Spinal cord (tissue), 10 donors: Measurements from ENCODE around the gene SMARCC1. TPM values are rescaled to one million over a fixed set of nuclear protein-coding genes. Genes with fewer than 3 reads are reported as not detected.

ENCODE experiments used
- DNase-seq, 6 donors: peaks; one replicate each; pipeline versions ENCODE4 v3.0.0 to v3.0.0-alpha.2; 2013 to 2015; ENCODE audit warnings: low spot score in 6 of 6, low read depth in 4 of 6
- H3K27ac ChIP-seq: one replicate; pipeline ENCODE4 v1.5.1; 2013; ENCODE audit warnings: low read depth, low read length, control low read depth
- H3K27me3 ChIP-seq: one replicate; pipeline ENCODE4 v1.6.1; 2013; ENCODE audit warnings: low read length; ENCODE audit not compliant: control insufficient read depth, insufficient read depth
- H3K36me3 ChIP-seq: one replicate; pipeline ENCODE4 v1.6.1; 2013; ENCODE audit warnings: low read length; ENCODE audit not compliant: control insufficient read depth, insufficient read depth
- H3K4me1 ChIP-seq: one replicate; pipeline ENCODE4 v1.6.1; 2013; ENCODE audit warnings: low read length; ENCODE audit not compliant: control insufficient read depth, insufficient read depth
- H3K4me3 ChIP-seq: one replicate; pipeline ENCODE4 v1.5.1; 2013; ENCODE audit warnings: low read depth, low read length, control low read depth
- H3K9me3 ChIP-seq: one replicate; pipeline ENCODE4 v1.6.1; 2013; ENCODE audit warnings: low read length; ENCODE audit not compliant: control insufficient read depth, insufficient read depth
- WGBS: methylation state at CpG from one replicate; pipeline ENCODE4 v1.1.5; 2013; ENCODE audit warnings: missing lambda C conversion rate; ENCODE audit not compliant: insufficient coverage; 5-methylcytosine and 5-hydroxymethylcytosine counted together
- polyA plus RNA-seq, 2 donors: library from polyadenylated mRNA; unstranded; fragments of 120-200 nt; gene quantifications; one replicate each; pipeline ENCODE4 v1.2.1, GENCODE V29; 2013; ENCODE audit not compliant: insufficient read length in 2 of 2
- total RNA-seq, 2 donors: library from RNA; depleted of rRNA in 1 of 2; stranded (reverse); fragments of 120-200 nt in 1 of 2; fragments of >200 nt in 1 of 2; gene quantifications; one replicate each; pipeline versions ENCODE4 v1.2.3 to v1.2.4, GENCODE V29; 2013 to 2014
- donor health status: healthy.

SMARCC1 gene
- total and polyA plus RNA-seq, 4 donors = 32.3 to 48.5 (median 37.7) TPM

DNA sequence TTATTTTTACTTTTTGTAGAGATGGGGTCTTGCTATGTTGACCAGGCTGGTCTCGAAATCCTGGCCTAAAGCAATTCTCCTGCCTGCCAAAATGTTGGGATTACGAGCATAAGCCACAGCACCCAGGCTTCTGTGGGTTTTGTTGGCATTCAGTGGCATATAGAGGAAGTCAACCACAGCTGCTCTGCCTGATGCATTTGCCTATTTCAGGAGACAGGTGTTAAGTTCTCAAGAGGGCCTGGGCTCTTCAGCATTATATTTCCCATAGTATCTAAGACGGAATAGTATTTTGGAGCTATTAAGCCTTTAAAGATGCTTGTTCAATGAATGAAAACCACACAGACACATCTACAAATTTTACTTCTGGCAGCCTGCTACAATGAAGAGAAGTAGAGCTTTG lies 129.6 kb downstream of the SMARCC1 start:
- H3K4me1 ChIP-seq = no peaks in the 10 kb centered on the region

DNA sequence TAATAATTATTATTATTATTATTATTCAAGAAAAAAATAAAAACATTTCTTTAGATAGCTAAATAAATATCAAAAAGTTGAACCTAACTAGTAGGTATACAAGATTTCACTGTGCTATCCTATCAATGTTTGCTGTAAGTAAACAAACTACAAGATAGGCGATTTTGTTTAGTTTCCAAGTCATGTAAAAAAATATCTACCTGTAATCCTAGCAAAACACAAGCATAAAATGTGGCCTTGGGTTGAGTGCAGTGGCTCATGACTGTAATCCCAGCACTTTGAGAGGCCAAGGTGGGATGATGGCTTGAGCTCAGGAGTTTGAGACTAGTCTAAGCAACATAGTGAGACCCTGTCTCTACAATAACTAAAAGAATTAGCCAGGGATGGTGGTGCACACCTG lies 131.4 kb downstream of the SMARCC1 start:
- no peak for DNase-seq
- Histone ChIP-seq H3K9me3 (no peaks in the 10 kb centered on the region), H3K4me1 (no peaks in the 10 kb centered on the region), H3K36me3 (peaks cover 6% of the 10 kb centered on the region), H3K4me3 (no peak overlapping the region), H3K27me3 (no peaks in the 10 kb centered on the region), H3K27ac (no peak overlapping the region)
- no CpG with 5 or more reads among the region's 1 CpG for WGBS

More for the DNA sequence above, 129.6 kb downstream of the SMARCC1 start:
- H3K27ac ChIP-seq = no peak overlapping the region
- no peak overlapping the region for H3K4me3 ChIP-seq
- H3K9me3 ChIP-seq = no peaks in the 10 kb centered on the region
- H3K27me3 ChIP-seq = no peaks in the 10 kb centered on the region
- no peak for DNase-seq
- peaks cover 7% of the 10 kb centered on the region for H3K36me3 ChIP-seq
- 83% methylated on average over 2 of the region's 3 CpGs for WGBS

DNA sequence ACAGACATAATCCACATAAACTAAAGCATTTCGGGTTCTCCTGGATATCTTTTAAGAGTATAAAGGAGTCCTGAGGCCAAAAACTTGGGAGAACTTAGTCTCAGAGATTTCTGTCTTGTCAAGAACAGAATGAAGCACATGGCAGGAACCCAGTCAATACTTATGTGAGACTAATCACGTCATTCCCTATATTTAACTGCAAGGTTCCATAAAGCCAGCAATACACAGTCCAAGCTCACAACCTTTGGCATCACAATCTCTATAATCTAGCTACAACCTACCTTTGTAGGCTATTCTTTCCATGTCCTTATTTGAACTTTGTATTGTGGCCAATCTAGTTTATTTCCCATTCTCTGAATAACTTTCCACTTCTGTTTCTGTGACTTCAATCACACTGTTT lies 134.1 kb downstream of the SMARCC1 start:
- 80% methylated on average over 1 of the region's 2 CpGs for WGBS
- Histone ChIP-seq H3K4me3 (no peak overlapping the region), H3K9me3 (no peaks in the 10 kb centered on the region), H3K27me3 (no peaks in the 10 kb centered on the region), H3K27ac (no peak overlapping the region), H3K4me1 (no peaks in the 10 kb centered on the region), H3K36me3 (peaks cover 7% of the 10 kb centered on the region)
- DNase-seq = no peak

DNA sequence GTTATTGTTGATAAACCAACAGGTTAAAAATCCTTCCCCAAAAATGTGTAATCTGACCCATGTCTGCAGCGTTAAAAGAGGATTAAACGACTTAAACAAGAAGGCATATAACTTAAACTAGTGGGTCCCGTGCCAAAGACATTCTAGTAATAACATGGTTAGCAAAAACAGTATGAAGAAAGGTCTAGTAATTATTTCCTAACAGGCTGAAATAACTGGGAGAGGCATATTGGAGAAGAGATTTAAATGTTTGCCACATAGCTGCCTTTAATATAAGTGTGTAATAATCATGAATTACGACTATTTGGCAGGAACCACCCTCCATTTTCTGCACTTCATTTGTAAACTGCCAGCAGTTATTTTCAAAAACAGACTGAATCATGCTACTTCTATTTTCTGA lies 135.3 kb downstream of the SMARCC1 start:
- Histone ChIP-seq H3K4me1 (no peaks in the 10 kb centered on the region), H3K27me3 (no peaks in the 10 kb centered on the region), H3K4me3 (no peak overlapping the region), H3K27ac (no peak overlapping the region), H3K9me3 (no peaks in the 10 kb centered on the region), H3K36me3 (peaks cover 10% of the 10 kb centered on the region)
- peak in 1 of 6 donors; percentile 21 for DNase-seq
- WGBS = no CpG with 5 or more reads among the region's 4 CpGs

DNA sequence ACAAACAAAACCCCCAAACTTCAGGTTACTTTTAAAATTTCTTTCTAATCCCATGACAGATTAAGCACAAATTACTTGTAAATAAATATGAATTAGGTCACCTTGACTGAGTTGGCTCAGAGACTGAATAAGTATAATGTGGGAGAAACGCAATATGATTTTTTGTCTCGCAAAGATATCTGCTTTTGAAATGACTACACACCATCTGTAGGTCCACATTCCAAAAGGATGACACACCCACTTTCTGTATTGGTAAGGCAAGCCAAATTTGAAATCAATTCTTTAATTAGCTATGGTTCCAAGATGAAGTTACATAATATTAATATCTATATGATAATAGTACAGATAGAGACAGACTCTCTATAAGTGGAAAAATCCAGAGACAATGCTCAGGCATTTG lies 136.1 kb downstream of the SMARCC1 start:
- no peaks in the 10 kb centered on the region for H3K9me3 ChIP-seq
- WGBS = no CpG with 5 or more reads among the region's 2 CpGs
- no peak overlapping the region for H3K4me3 ChIP-seq
- no peaks in the 10 kb centered on the region for H3K4me1 ChIP-seq
- H3K36me3 ChIP-seq = peaks cover 6% of the 10 kb centered on the region
- H3K27ac ChIP-seq = no peak overlapping the region
- DNase-seq = no peak
- no peaks in the 10 kb centered on the region for H3K27me3 ChIP-seq

DNA sequence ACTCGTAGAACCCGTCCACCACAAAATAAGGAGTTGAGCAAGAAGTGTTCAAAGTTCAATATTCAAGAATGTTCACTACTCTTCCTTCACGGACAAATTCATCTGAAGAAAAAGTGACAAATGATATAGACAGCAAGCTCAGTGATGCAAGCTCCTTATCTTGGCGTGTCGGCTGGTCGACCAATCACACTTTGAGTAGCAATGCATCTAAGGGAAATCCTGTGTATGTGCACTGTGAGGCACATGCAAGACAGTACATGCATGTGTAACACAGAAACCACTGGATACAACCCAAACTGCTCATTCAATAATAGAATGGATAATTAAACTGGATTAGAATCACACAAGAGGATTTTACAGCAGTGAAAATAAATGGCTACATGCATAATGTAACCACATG lies 138.6 kb downstream of the SMARCC1 start:
- no peaks in the 10 kb centered on the region for H3K9me3 ChIP-seq
- H3K36me3 ChIP-seq = peaks cover 7% of the 10 kb centered on the region
- no CpG with 5 or more reads among the region's 6 CpGs for WGBS
- no peaks in the 10 kb centered on the region for H3K27me3 ChIP-seq
- no peak overlapping the region for H3K4me3 ChIP-seq
- no peak overlapping the region for H3K27ac ChIP-seq
- DNase-seq = no peak
- H3K4me1 ChIP-seq = no peaks in the 10 kb centered on the region

DNA sequence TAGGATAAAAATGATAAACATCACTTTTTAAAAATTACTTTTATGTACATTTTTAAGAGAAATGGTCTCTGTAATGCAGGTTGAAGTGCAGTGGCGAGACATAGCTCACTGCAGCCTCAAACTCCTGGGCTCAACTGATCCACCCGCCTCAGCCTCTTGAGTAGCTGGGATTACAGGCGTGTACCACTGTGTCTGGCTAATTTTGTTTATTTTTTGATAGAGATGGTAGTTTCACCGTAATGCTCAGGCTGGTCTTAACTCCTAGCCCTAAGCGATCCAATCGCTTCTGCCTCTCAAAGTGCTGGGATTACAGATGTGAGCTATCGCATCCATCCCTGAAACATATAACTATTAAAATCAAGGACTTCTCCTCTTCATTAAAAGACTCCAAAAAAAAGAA lies 140.0 kb downstream of the SMARCC1 start:
- 100% methylated on average over 2 of the region's 7 CpGs for WGBS
- Histone ChIP-seq H3K27ac (no peak overlapping the region), H3K36me3 (peaks cover 12% of the 10 kb centered on the region), H3K4me1 (no peaks in the 10 kb centered on the region), H3K9me3 (no peaks in the 10 kb centered on the region), H3K27me3 (no peaks in the 10 kb centered on the region), H3K4me3 (no peak overlapping the region)
- no peak for DNase-seq

DNA sequence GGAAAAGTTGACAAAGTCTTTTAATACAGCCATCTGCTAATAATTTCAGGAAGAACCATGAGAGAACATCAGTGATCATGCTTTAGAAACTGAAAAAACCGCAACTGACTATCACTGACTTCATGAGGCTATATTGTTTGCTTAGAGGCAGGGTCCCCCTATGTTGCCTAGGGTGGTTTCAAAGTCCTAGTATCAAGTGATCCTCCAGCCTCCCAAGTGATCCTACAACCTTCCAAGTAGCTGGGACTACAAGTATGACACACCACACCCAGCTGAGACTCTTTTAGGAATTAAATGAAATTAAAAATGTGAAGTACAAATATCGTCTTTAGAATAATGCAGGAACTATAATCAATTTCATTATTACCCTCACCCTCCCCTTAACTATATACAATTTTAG lies 144.8 kb downstream of the SMARCC1 start:
- WGBS = no CpG with 5 or more reads among the region's 2 CpGs

DNA sequence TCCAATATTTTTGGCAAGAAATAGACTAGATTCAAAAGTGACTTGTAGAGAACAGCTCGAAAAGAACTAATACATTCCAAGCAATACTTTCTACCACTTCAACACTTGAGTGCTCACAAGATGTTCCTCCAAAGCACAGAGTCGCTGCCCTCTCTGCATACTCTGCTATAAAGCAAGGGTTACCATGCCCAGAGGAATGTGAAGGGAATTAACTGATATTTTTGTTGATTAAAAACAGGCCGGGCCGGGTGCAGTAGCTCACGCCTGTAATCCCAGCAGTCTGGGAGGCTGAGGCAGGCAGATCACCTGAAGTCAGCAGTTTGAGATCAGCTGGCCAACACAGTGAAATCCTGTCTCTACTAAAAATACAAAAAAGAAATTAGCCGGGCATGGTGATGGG lies 145.5 kb downstream of the SMARCC1 start:
- H3K9me3 ChIP-seq = no peaks in the 10 kb centered on the region
- H3K36me3 ChIP-seq = peaks cover 10% of the 10 kb centered on the region
- H3K27me3 ChIP-seq = no peaks in the 10 kb centered on the region
- 65% methylated on average over 3 of the region's 6 CpGs for WGBS
- peak overlapping the region; percentile 70 for H3K27ac ChIP-seq
- peaks cover 11% of the 10 kb centered on the region for H3K4me1 ChIP-seq
- no peak for DNase-seq
- H3K4me3 ChIP-seq = no peak overlapping the region

More for the DNA sequence above, 144.8 kb downstream of the SMARCC1 start:
- Histone ChIP-seq H3K27me3 (no peaks in the 10 kb centered on the region), H3K27ac (no peak overlapping the region), H3K36me3 (peaks cover 10% of the 10 kb centered on the region), H3K4me1 (peaks cover 11% of the 10 kb centered on the region), H3K9me3 (no peaks in the 10 kb centered on the region), H3K4me3 (no peak overlapping the region)
- no peak for DNase-seq

DNA sequence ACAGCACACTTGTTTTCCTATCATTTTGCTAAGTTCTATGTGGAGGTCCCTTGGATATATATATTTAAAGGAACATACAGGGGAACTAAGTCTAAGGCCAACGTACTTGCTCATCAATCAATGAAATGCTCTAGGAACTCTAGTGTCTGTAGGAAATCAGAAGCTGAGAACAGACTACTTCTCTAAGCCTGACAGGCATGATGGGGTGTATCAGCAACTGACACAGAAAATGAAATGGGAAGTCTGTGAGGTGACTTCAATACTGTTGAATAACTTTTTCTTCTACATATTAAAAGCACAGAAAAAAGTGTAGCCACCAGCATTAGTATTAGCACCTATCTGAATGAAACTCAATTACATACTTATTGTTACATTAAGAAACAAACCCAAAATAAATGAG lies 146.2 kb downstream of the SMARCC1 start:
- Histone ChIP-seq H3K27ac (peak overlapping the region; percentile 70), H3K36me3 (peaks cover 10% of the 10 kb centered on the region), H3K27me3 (no peaks in the 10 kb centered on the region), H3K4me3 (no peak overlapping the region), H3K4me1 (peaks cover 11% of the 10 kb centered on the region), H3K9me3 (no peaks in the 10 kb centered on the region)
- DNase-seq = no peak
- WGBS = no CpG with 5 or more reads among the region's 1 CpG
